Upper lobe of right lung (tissue), 1 donor: ENCODE data around the gene TRAPPC10. TPM values are rescaled to one million over a fixed set of nuclear protein-coding genes. Genes with fewer than 3 reads are reported as not detected.

ENCODE experiments used
- ATAC-seq: fragments of 200-7000 bp; cut with Tn5 transposase; one replicate; pipeline ENCODE4 v1.9.1; 2020; ENCODE audit warnings: mild to moderate bottlenecking, moderate library complexity
- DNase-seq: peaks from one replicate; pipeline ENCODE4 v3.0.0-alpha.2; 2020
- H3K27ac ChIP-seq: fragments of 200-600 bp; one replicate; pipeline ENCODE4 v1.8.0; 2022
- H3K27me3 ChIP-seq: fragments of 200-600 bp; one replicate; pipeline ENCODE4 v1.8.0; 2022; ENCODE audit warnings: mild to moderate bottlenecking
- H3K36me3 ChIP-seq: fragments of 200-600 bp; one replicate; pipeline ENCODE4 v1.8.0; 2022
- H3K4me1 ChIP-seq: fragments of 200-600 bp; one replicate; pipeline ENCODE4 v1.8.0; 2022
- H3K4me3 ChIP-seq: fragments of 200-600 bp; one replicate; pipeline ENCODE4 v1.8.0; 2022; ENCODE audit warnings: mild to moderate bottlenecking
- H3K9me3 ChIP-seq: fragments of 200-600 bp; one replicate; pipeline ENCODE4 v1.8.0; 2022
- CTCF ChIP-seq: fragments of 200-600 bp; IDR thresholded peaks from one replicate; pipeline ENCODE4 v1.8.0; 2022; ENCODE audit warnings: antibody characterized with exemption
- intact Hi-C: fragments of 100-400 bp; cut with DNase I; formaldehyde crosslinking; loops from one replicate; pipeline ENCODE4 v1.11.0; 2022
- total RNA-seq: library from RNA; stranded (reverse); fragmentation: NEBNext Ultra II Directional; extraction: Animal tissue kit (Norgen Biotek cat#: 25700); gene quantifications from one replicate; pipeline ENCODE4 v1.2.1, GENCODE V29; 2021
- donor health status: DM: no; HTN: yes; CAD: no; lungs with severe emphysema.

TRAPPC10 gene
- total RNA-seq, 1 donor from 2014 or later, result 42.6 TPM

DNA sequence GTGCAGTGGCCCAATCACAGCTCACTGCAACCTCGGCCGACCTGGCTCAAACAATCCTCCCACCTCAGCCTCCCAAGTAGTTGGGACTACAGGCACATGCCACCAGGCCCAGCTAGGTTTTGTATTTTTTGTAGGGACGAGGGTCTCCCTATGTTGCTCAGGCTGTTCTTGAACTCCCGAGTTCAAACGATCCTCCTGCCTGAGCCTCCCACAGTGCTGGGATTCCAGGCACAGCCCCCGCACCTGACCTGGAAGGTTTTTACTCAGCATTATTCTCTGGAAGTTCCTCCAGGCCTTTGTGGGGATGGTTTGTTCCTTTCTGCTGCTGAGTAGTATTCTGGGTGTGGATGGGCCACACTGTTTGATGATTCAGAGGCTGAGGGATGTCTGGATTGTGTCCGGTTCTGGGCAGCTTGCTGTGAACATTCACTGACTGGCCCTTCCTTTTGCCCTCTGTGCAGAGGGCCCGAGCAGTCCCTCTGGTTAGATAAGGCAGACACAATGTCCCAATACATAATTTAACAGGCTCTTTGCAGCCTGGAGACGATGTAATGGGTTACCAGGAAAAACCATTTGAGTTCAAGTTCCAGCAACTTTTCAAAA lies 6.0 kb upstream of the TRAPPC10 start:
- Histone ChIP-seq H3K36me3 (no peaks in the 10 kb centered on the region), H3K27me3 (no peaks in the 10 kb centered on the region), H3K27ac (peak overlapping the region; percentile 73), H3K4me3 (no peak overlapping the region), H3K9me3 (no peaks in the 10 kb centered on the region), H3K4me1 (peaks cover under 1% of the 10 kb centered on the region)
- no peak for TF ChIP-seq CTCF
- intact Hi-C loops, result no loop called here
- ATAC-seq (peak; percentile 32), DNase-seq (no peak)

GRCh38 chr21:44006656-44007055 lies 5.5 kb upstream of the TRAPPC10 start:
- Histone ChIP-seq H3K27me3 (no peaks in the 10 kb centered on the region), H3K4me3 (no peak overlapping the region), H3K36me3 (no peaks in the 10 kb centered on the region), H3K27ac (peak overlapping the region; percentile 73), H3K4me1 (peaks cover 4% of the 10 kb centered on the region), H3K9me3 (no peaks in the 10 kb centered on the region)
- intact Hi-C loops, result no loop called here
- DNase-seq (no peak), ATAC-seq (no peak)
- TF ChIP-seq CTCF, result no peak

GRCh38 chr21:44010429-44010828 lies 1.7 kb upstream of the TRAPPC10 start:
- no peak for DNase-seq
- TF ChIP-seq CTCF, result no peak
- Histone ChIP-seq H3K4me1 (peaks cover 26% of the 10 kb centered on the region), H3K27me3 (no peaks in the 10 kb centered on the region), H3K4me3 (no peak overlapping the region), H3K36me3 (no peaks in the 10 kb centered on the region), H3K9me3 (no peaks in the 10 kb centered on the region), H3K27ac (no peak overlapping the region)
- intact Hi-C loops, result no loop called here
- ATAC-seq, result no peak

DNA sequence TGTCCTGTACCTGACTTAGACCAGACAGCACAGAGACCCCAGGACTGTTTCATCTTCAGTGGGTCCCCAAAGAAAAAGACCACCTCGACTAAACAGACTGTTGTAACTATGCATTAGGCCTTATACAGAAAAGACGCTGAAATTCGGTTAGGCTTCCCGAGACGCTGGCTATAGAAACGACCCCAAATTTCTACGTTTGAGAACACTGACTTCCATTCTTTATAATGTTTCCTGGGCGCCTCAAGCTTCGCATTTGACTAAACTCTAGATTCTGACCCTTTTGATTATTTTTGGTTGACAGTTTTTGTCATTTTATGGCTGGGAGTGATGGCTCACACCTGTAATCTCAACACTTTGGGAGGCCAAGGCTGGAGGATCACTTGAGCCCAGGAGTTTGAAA lies 986 bp upstream of the TRAPPC10 start:
- DNase-seq, result no peak
- H3K36me3 ChIP-seq, result no peaks in the 10 kb centered on the region
- H3K27ac ChIP-seq, result peak overlapping the region; percentile 94
- TF ChIP-seq CTCF, result no peak
- ATAC-seq, result no peak
- H3K4me1 ChIP-seq, result peaks cover 30% of the 10 kb centered on the region
- no peaks in the 10 kb centered on the region for H3K27me3 ChIP-seq
- H3K4me3 ChIP-seq, result peak overlapping the region; percentile 85
- H3K9me3 ChIP-seq, result no peaks in the 10 kb centered on the region
- intact Hi-C loops, result no loop called here

GRCh38 chr21:44012474-44013379 lies 618 bp downstream of the TRAPPC10 start:
- peak overlapping the region; percentile 85 for H3K4me3 ChIP-seq
- H3K9me3 ChIP-seq, result no peaks in the 10 kb centered on the region
- peaks cover 30% of the 10 kb centered on the region for H3K4me1 ChIP-seq
- DNase-seq (peak; percentile 90), ATAC-seq (peak; percentile 81)
- H3K27ac ChIP-seq, result peak overlapping the region; percentile 94
- H3K36me3 ChIP-seq, result no peaks in the 10 kb centered on the region
- intact Hi-C loops, result no loop called here
- H3K27me3 ChIP-seq, result no peaks in the 10 kb centered on the region
- peak; percentile 33 for TF ChIP-seq CTCF
